GM12878 (cell line): Measurements from ENCODE around the gene DENND1A. TPM values are rescaled to one million over a fixed set of nuclear protein-coding genes. Genes with fewer than 3 reads are reported as not detected.

Experiments
- BACH1 ChIP-seq: fragments of 450-650 bp; IDR thresholded peaks from 2 replicates; pipeline ENCODE4 v1.6.1; 2017; ENCODE audit warnings: mild to moderate bottlenecking, borderline replicate concordance
- FOS ChIP-seq: IDR thresholded peaks from 3 replicates; pipeline ENCODE4 v1.6.1; 2011; ENCODE audit warnings: borderline replicate concordance; ENCODE audit not compliant: insufficient read length; ENCODE audit errors: extremely low read depth
- KDM1A ChIP-seq: fragments of 200-600 bp; sonication (generic); IDR thresholded peaks from 2 replicates; pipeline ENCODE4 v1.6.1; 2016; ENCODE audit warnings: borderline replicate concordance
- MTA2 ChIP-seq: fragments of 450-650 bp; IDR thresholded peaks from 2 replicates; pipeline ENCODE4 v1.6.1; 2016; ENCODE audit warnings: low read depth, mild to moderate bottlenecking, moderate library complexity
- MXI1 ChIP-seq: fragments of 150-350 bp; IDR thresholded peaks from 2 replicates; pipeline ENCODE4 v1.6.1; 2011; ENCODE audit warnings: low read depth, mild to moderate bottlenecking, inconsistent platforms, low read length, improper control_type of control experiment
- RB1 ChIP-seq: fragments of 450-650 bp; formaldehyde crosslinking; IDR thresholded peaks from 2 replicates; pipeline ENCODE4 v1.6.1; 2017; ENCODE audit warnings: mild to moderate bottlenecking, borderline replicate concordance
- TCF7 ChIP-seq: IDR thresholded peaks from 2 replicates; pipeline ENCODE4 v1.6.1; 2014; ENCODE audit warnings: antibody characterized with exemption, borderline replicate concordance
- ZSCAN29 ChIP-seq: fragments of 450-650 bp; IDR thresholded peaks from 2 replicates; pipeline ENCODE4 v1.6.1; 2017; ENCODE audit warnings: mild to moderate bottlenecking, moderate library complexity
- polyA plus RNA-seq, 11 experiments: library from polyadenylated mRNA; depleted of rRNA in 4 of 11; unstranded in 6 of 11; stranded (reverse) in 5 of 11; fragments of >200 nt; fragmentation: Nextera tagmentation in 4 of 11; fragmentation: Illumina TruSeq in 1 of 11; extraction: Ambion mirVana in 4 of 11; extraction: Trizol in 1 of 11; gene quantifications; 1 replicate in 1 of 11; 2 replicates in 10 of 11; pipeline versions ENCODE4 v1.2.1 to v1.2.3, GENCODE V29; 2011 to 2016; ENCODE audit warnings: inconsistent platforms in 2 of 11, missing spikeins in 2 of 11, low read depth in 1 of 11
- total RNA-seq, 4 experiments: library from RNA; depleted of rRNA in 3 of 4; stranded (reverse); fragments of >200 nt in 3 of 4; fragmentation: Illumina TruSeq in 1 of 4; extraction: Trizol in 1 of 4; gene quantifications; 2 replicates each; pipeline versions ENCODE4 v1.2.1 to v1.2.3, GENCODE V29; 2013 to 2021
- TF ChIP-seq, protein P1 (sequence below): IDR thresholded peaks from 2 replicates; pipeline ENCODE4 v1.6.1; 2012; ENCODE audit warnings: improper control_type of control experiment, low read depth, low read length; ENCODE audit not compliant: insufficient replicate concordance
- TF ChIP-seq, protein P2 (sequence below): IDR thresholded peaks from 2 replicates; pipeline ENCODE4 v1.6.1; 2012; ENCODE audit warnings: low read length, inconsistent platforms
- TF ChIP-seq, protein P3 (sequence below): fragments of 450-650 bp; conservative IDR thresholded peaks from 2 replicates; pipeline ENCODE4 v1.6.1; 2017; ENCODE audit warnings: mild to moderate bottlenecking, moderate library complexity

Gene DENND1A
- total and polyA plus RNA-seq, 10 of the 15 experiments (the other 5 are each of a cell fraction or from before 2014, with no cell fraction given) = 14.1 to 48.6 (median 35.2) TPM

DNA sequence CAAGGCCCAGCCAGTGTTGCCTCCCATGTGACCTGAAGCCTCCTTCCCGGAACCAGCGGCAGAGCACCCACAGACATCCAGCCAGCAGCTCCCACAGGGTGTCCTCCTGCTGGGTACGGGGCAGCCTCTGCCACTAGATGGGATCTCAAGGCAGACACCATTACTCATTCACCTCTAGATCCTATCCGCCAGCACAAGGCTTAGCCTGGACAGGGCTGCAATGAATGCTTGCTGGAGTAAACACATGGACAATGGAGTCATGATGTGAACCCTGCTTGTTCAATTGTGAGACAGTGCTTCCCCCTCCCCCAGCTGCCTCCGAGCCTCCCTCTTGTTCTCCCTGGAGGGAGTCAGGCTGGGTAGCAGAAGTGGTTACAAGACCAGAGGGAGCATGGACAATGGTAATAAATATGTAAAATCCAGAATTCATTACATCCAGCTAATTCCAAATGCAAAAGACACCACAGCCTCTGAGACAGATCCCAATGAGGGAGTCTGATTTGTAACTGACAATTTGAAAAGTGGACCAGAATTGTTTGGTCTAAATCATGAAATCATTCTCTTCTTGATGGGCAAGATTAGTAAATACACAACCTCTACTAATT, 441.9 kb downstream of the DENND1A start (continued):
- TF ChIP-seq, protein P1, sequence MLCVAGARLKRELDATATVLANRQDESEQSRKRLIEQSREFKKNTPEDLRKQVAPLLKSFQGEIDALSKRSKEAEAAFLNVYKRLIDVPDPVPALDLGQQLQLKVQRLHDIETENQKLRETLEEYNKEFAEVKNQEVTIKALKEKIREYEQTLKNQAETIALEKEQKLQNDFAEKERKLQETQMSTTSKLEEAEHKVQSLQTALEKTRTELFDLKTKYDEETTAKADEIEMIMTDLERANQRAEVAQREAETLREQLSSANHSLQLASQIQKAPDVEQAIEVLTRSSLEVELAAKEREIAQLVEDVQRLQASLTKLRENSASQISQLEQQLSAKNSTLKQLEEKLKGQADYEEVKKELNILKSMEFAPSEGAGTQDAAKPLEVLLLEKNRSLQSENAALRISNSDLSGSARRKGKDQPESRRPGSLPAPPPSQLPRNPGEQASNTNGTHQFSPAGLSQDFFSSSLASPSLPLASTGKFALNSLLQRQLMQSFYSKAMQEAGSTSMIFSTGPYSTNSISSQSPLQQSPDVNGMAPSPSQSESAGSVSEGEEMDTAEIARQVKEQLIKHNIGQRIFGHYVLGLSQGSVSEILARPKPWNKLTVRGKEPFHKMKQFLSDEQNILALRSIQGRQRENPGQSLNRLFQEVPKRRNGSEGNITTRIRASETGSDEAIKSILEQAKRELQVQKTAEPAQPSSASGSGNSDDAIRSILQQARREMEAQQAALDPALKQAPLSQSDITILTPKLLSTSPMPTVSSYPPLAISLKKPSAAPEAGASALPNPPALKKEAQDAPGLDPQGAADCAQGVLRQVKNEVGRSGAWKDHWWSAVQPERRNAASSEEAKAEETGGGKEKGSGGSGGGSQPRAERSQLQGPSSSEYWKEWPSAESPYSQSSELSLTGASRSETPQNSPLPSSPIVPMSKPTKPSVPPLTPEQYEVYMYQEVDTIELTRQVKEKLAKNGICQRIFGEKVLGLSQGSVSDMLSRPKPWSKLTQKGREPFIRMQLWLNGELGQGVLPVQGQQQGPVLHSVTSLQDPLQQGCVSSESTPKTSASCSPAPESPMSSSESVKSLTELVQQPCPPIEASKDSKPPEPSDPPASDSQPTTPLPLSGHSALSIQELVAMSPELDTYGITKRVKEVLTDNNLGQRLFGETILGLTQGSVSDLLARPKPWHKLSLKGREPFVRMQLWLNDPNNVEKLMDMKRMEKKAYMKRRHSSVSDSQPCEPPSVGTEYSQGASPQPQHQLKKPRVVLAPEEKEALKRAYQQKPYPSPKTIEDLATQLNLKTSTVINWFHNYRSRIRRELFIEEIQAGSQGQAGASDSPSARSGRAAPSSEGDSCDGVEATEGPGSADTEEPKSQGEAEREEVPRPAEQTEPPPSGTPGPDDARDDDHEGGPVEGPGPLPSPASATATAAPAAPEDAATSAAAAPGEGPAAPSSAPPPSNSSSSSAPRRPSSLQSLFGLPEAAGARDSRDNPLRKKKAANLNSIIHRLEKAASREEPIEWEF = no peak
- TF ChIP-seq TCF7 = no peak
- no peak for TF ChIP-seq FOS
- TF ChIP-seq, protein P2, sequence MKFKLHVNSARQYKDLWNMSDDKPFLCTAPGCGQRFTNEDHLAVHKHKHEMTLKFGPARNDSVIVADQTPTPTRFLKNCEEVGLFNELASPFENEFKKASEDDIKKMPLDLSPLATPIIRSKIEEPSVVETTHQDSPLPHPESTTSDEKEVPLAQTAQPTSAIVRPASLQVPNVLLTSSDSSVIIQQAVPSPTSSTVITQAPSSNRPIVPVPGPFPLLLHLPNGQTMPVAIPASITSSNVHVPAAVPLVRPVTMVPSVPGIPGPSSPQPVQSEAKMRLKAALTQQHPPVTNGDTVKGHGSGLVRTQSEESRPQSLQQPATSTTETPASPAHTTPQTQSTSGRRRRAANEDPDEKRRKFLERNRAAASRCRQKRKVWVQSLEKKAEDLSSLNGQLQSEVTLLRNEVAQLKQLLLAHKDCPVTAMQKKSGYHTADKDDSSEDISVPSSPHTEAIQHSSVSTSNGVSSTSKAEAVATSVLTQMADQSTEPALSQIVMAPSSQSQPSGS = no peak
- no peak for TF ChIP-seq ZSCAN29
- TF ChIP-seq MTA2 = no peak
- TF ChIP-seq RB1 = no peak
- no peak for TF ChIP-seq BACH1
- no peak for TF ChIP-seq KDM1A
- TF ChIP-seq, protein P3, sequence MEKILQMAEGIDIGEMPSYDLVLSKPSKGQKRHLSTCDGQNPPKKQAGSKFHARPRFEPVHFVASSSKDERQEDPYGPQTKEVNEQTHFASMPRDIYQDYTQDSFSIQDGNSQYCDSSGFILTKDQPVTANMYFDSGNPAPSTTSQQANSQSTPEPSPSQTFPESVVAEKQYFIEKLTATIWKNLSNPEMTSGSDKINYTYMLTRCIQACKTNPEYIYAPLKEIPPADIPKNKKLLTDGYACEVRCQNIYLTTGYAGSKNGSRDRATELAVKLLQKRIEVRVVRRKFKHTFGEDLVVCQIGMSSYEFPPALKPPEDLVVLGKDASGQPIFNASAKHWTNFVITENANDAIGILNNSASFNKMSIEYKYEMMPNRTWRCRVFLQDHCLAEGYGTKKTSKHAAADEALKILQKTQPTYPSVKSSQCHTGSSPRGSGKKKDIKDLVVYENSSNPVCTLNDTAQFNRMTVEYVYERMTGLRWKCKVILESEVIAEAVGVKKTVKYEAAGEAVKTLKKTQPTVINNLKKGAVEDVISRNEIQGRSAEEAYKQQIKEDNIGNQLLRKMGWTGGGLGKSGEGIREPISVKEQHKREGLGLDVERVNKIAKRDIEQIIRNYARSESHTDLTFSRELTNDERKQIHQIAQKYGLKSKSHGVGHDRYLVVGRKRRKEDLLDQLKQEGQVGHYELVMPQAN = no peak
- no peak for TF ChIP-seq MXI1
